ENCODE results near the gene JPT1.
"Not testable (repeated sequence)": the region's sequence is repeated elsewhere in the genome, so short reads cannot be mapped to it uniquely, and the experiment has no call there.

JPT1 gene

GRCh38 chr17:75128694-75129505 is 25.4 kb downstream of the JPT1 start:
- DNase-seq: no peak

- DNase-seq: not testable (repeated sequence)
These were observed 26.4 kb downstream of the JPT1 start for GRCh38 chr17:75127936-75128335.

DNA sequence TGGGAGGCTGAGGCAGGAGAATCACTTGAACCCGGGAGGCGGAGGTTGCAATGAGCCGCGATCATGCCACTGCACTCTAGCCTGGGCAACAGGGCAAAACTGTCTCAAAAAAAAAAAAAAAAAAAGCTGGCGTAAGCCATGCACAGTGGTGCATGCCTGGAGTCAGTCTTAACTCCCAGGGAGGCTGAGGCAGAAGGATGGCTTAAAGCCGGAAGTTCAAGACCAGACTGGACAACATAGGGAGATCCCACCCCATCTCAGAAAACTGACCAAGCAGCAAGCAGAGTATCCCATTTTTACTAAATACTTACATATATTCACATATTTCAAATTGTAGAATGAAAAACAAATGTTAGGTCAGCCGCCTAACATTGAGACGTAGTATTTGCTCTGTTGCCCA is 27.4 kb downstream of the JPT1 start:
- no peak for DNase-seq

GRCh38 chr17:75125984-75126383 is 28.3 kb downstream of the JPT1 start:
- DNase-seq: no peak

GRCh38 chr17:75124819-75125162 is 29.5 kb downstream of the JPT1 start:
- DNase-seq: no peak

GRCh38 chr17:75124041-75124818 is 30.1 kb downstream of the JPT1 start:
- no peak for DNase-seq

DNA sequence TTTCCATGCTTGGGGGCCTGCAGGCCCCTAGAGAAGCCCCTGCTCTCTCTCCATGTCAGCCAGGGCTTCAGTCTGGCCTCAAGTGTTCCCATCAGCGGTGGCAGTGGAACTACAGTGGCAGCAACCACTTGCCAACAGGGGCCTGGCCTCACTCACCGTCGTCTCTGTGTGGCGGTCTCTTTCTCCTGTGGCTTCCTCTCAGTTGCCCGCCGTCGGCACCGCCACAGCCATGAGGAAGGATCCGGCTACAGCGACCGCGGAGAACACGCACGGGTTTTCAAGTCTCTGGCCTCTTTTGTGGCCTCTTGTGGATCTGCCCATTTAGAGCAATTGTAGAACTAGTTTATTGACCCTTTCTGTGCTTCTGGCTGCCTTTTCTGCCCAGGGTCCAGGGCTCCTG is 36.0 kb downstream of the JPT1 start:
- DNase-seq: no peak

DNA sequence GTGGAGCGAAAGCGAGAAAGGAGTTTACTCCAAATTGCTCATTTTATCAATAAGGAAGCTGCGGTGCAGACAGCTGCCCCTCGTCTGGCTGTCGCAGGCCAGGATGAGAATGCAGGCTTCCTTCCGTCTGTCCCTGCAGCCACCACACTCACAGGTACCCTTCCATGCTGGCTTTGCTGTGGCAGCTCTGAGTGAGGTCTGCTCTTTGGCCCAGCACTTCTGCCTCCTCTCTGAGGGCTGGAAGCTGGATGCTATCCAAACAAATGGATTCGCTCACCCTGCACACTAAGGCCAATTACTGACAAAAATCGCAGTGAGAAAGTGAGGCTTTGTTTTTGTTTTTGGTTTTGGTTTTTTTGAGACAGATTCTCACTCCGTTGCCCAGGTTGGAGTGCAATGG is 37.6 kb downstream of the JPT1 start:
- no peak for DNase-seq

DNA sequence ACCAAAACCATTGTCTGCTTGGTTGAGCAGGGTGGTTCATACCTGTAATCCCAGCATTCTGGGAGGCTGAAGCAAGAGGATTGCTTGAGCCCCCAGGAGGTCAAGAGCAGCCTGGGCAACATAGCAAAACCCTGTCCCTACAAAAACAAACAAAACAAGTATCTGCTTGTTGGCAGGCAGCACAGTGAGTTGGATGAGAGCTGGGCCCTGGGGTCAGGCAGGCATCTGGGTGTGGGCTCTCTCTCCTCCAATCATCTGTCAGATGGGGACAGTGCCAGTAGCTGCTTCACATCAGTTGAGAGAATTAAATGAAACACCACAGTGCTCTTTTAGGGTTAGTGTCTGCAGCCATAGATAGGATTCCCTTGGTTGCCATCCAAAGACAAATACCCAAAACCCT is 38.8 kb downstream of the JPT1 start:
- DNase-seq: no peak

GRCh38 chr17:75114552-75115314 is 39.6 kb downstream of the JPT1 start:
- no peak for DNase-seq

DNA sequence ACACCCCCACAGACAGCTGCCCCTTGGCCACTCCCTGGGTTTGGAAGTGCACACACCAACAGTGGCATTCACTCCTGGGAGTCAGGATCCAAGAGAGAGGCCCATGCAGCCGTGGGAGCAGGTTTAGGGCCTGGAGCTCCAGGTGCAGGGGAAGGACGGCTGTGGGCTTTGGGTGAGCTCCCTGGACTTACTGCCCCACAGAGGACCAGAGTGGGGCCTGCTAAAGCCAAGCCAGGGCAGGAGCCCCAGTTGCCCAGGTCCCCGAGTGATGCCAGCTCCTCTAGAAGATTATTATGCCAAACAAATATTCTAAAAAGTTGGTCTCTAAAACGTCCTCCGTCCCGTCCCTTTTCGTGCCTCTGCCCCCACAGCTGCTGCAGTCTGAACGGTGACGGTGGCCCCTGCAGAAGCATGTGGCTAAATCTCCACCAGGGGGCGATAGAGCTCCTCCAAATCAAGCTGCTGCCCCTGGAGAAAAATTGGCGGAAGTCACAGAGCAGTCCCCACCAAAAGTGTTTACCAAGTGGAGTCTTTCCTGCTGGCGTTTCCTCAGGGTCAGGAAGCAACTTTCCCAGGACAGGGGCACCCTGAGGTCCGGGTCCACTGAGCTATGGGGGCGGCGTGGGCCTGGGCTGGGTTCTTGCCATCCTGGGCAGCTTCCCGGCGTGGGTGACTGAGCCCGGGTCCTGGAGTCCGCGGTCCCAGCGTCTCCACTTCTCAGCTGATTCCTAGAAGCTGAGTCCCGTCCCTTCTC is 40.3 kb downstream of the JPT1 start:
- DNase-seq: peak; percentile 65

- DNase-seq: no peak
These were observed 42.5 kb downstream of the JPT1 start for GRCh38 chr17:75111777-75112335.

DNA sequence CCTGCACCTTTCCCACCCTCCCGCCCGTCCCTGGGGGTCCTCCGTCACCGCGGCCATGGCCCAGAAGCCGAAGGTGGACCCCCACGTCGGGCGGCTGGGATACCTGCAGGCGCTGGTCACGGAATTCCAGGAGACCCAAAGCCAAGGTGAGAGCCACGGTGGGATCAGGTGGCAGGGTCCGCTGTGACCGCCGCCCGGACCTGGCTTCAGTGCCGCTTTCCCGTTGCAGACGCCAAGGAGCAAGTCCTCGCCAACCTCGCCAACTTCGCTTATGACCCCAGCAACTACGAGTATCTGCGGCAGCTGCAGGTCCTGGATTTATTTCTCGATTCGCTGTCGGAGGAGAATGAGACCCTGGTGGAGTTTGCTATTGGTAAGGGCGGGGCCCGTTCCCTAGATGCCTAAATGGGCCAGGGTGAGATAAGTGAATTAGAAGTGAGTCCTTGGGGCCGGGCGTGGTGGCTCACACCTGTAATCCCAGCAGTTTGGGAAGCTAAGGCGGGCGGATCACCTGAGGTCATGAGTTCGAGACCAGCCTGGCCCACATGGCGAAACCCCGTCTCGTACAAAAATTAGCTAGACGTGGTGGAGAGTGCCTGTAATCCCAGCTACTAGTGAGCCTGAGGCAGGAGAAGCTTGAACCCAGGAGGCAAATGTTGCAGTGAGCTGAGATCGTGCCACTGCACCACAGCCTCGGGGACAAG is 43.9 kb downstream of the JPT1 start:
- DNase-seq: no peak

GRCh38 chr17:75109407-75110233 is 44.7 kb downstream of the JPT1 start, which contains the start of gene ARMC7:
TSS of gene ARMC7 (plus strand) at chr17:75109969. CDS start at chr17:75110289, 320 bp downstream.
- peak; percentile 71 for DNase-seq

GRCh38 chr17:75109046-75109406 is 45.3 kb downstream of the JPT1 start:
- DNase-seq: peak; percentile 28

DNA sequence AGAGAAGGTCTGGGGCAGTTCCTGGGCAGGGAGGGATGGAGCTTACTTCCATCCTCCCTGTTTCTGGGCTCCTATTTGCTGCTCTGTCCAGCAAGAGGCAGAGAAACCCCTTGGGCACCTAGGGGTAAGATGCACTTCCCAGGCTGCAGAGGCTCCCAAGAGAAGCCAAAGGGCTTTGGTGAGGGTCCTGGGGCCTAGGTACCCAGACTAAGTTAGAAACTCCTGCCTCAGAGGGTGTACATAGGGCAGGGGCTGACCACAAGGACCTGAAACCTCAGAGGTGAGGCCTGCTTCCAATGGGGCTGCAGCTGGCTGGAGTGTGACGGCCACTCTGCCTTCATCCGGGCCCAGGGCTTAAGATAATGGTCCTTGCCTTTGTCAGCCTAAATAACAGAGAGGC is 46.1 kb downstream of the JPT1 start:
- no peak for DNase-seq

DNA sequence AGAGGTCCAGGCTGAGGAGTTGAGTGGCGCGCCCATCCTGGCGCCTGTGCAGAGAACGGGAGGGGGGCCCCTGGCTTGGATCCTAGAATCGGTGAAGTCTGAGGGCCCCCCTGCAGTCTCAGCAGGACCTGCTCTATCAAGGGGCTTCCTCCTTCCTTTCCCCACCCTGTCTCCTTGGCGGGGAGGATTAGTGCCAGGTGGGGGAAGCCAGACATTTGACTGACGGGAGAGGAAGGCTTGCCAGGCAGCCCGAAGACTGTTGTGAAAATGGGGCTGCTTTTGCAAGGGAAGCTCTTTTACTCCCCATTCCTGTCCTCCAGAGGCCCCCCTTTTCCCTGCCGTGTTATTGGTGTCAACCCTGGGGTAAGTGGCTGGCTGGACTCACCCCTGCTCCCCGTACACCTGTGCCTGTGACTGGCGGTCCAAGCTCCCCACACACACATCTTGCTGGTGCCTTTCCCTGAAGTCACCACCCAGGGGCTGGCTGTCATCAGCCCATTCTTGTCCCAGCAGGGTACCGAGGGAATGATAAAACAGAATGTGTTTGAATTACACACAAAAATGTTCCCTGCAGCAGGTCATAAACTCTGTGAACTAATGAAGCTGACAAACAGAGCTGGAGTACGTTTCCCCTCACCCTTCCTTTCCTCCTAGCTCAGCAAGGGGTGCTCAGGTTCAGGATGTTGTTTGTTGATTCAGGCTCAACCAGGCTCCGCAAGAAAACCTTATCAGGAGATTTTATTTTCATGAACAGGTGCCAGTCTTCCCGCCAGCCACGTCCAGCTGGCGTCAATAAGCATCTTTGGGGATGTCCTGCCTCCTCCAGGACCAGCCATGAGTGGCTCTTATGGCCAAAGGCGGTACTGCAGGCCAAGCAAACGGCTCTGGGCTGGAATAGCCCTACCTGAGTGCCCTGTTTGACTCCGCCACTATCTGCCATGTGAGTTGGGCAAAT is 48.9 kb downstream of the JPT1 start:
- DNase-seq: no peak

DNA sequence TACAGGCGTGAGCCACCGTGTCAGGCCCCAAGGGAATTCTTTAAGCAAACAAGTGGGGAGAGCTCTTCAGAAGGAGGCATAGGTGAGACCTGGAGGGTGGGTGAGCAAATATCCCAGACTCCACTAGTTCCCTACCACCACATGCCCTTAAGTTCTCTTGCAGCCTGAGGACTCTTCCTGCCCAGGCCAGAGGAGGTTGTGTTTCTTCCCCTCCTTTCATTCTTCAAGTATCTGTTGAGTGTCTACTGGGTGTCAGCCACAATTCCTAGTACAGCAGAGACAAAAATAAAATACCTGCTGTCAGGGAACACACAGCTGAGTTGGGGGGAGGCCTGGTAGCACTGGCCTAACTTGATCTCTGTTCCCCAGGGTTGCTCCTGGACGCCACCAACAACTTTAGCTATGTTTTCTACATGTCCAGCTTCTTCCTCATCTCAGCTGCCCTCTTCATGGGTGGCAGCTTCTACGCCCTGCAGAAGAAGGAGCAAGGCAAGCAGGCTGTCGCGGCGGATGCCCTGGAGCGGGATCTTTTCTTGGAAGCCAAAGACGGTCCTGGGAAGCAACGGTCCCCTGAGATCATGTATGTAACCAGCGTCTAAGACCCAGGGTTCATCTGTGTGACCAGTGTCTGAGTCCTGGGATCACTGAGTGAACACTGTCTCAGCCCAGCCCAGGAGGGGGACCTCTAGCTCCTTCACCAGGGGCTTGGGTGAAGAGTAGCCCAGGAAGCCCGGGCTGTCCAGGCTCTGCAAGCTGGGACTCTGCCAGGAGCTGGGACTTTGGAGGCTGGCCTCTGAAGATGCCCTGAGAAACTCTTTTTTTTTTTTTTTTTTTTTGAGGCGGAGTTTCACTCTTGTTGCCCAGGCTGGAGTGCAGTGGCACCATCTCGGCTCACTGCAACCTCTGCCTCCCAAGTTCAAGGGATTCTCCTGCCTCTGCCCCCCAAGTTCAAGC is 50.4 kb downstream of the JPT1 start:
- no peak for DNase-seq

Data from GDM1 (cell line).